NCI-H2196 treated with DMSO at 0.1 percent for 48 hours (cell line): ENCODE results near the gene PLSCR5.

ENCODE experiments used
- DNase-seq: peaks from one replicate; lab custom pipeline; 2025; ENCODE audit not compliant: unreplicated experiment; lab: John Stamatoyannopoulos, UW

PLSCR5 gene

GRCh38 chr3:146544929-146545528 is 60.1 kb downstream of the PLSCR5 start:
- DNase-seq, result no peak

- peak; percentile 85 for DNase-seq
Observed at GRCh38 chr3:146544002-146544928, 60.9 kb downstream of the PLSCR5 start, which contains the start of gene PLSCR1. TSS of gene PLSCR1 (minus strand) at chr3:146544607. CDS start at chr3:146536552, 8,055 bp downstream.

GRCh38 chr3:146543461-146544001 is 61.6 kb downstream of the PLSCR5 start:
- DNase-seq, result no peak

- DNase-seq, result no peak
Observed at GRCh38 chr3:146542978-146543377, 62.2 kb downstream of the PLSCR5 start.

- no peak for DNase-seq
Observed at GRCh38 chr3:146542179-146542578, 63.0 kb downstream of the PLSCR5 start.

- no peak for DNase-seq
Observed at GRCh38 chr3:146540978-146541377, 64.2 kb downstream of the PLSCR5 start.

- DNase-seq, result no peak
Observed at GRCh38 chr3:146540236-146540635, 64.9 kb downstream of the PLSCR5 start.

- no peak for DNase-seq
Observed at GRCh38 chr3:146539315-146539714, 65.8 kb downstream of the PLSCR5 start.

- no peak for DNase-seq
Observed at GRCh38 chr3:146537603-146538002, 67.5 kb downstream of the PLSCR5 start.

- no peak for DNase-seq
Observed at GRCh38 chr3:146536681-146537080, 68.5 kb downstream of the PLSCR5 start.
